HCT116 (cell line): ENCODE data around the gene PDK1. TPM values are rescaled to one million over a fixed set of nuclear protein-coding genes. Genes with fewer than 3 reads are reported as not detected.

Source experiments
- ATAC-seq: fragments of 200-7000 bp; cut with Tn5 transposase; 2 replicates; pipeline ENCODE4 v1.9.1; 2020; ENCODE audit warnings: mild to moderate bottlenecking, moderate library complexity
- BruUV-seq: library from RNA; stranded (reverse); fragments of 400-500 nt; replicated peaks from 2 replicates; lab custom pipeline; 2021; lab: Mats Ljungman, UMichigan
- CTCF ChIA-PET: fragments of 300-600 bp; sonication (Branson Sonifier 250); formaldehyde crosslinking; loops from one replicate; lab custom pipeline; 2021; ENCODE audit warnings: antibody characterized with exemption; lab: Charles Lee
- POLR2A ChIA-PET: fragments of 300-600, 350-600 bp; sonication (Branson Sonifier 250); formaldehyde crosslinking; loops from one replicate; lab custom pipeline; 2021; ENCODE audit warnings: antibody characterized with exemption; lab: Charles Lee
- RAD21 ChIA-PET, 2 experiments: fragments of 300-600 bp; sonication (Branson Sonifier 250); formaldehyde crosslinking; loops; one replicate each; lab custom pipeline; 2023; ENCODE audit warnings: low total read pairs in 2 of 2; ENCODE audit not compliant: uncharacterized antibody in 2 of 2, unreplicated experiment in 2 of 2, low non-redundant PET in 1 of 2; lab: Charles Lee
- DNase-seq: peaks from one replicate; pipeline ENCODE4 v3.0.0-alpha.2; 2010; ENCODE audit warnings: low read depth, low spot score
- H2AFZ ChIP-seq: fragments of 200-600 bp; shearing (Covaris generic), sonication (generic); 2 replicates; pipeline ENCODE4 v1.6.1; 2017; ENCODE audit warnings: low read depth, mixed run types, mixed read lengths, antibody characterized with exemption, low read length; ENCODE audit not compliant: poor library complexity, severe bottlenecking
- H3K27ac ChIP-seq: 2 replicates; pipeline ENCODE4 v1.5.1; 2012; ENCODE audit warnings: low read depth, low read length
- H3K27me3 ChIP-seq: fragments of 200-600 bp; sonication (generic); 2 replicates; pipeline ENCODE4 v1.6.1; 2016; ENCODE audit warnings: mixed run types, low read length, mixed read lengths; ENCODE audit not compliant: insufficient read depth
- H3K36me3 ChIP-seq, 2 experiments: fragments of 200-500 bp in 1 of 2; fragments of 200-600 bp in 1 of 2; sonication (Bioruptor generic) in 1 of 2; sonication (generic) in 1 of 2; 2 replicates each; pipeline versions ENCODE4 v1.5.1 to v1.6.1; 2014 to 2016; ENCODE audit warnings: low read length in 2 of 2, inconsistent platforms in 1 of 2, mixed read lengths in 1 of 2, mixed run types in 1 of 2; ENCODE audit not compliant: insufficient read depth in 2 of 2, control insufficient read depth in 1 of 2
- H3K4me1 ChIP-seq, 2 experiments: fragments of 200-600 bp in 1 of 2; sonication (generic) in 1 of 2; 2 replicates each; pipeline versions ENCODE4 v1.5.1 to v1.6.1; 2012 to 2017; ENCODE audit warnings: low read length in 2 of 2, inconsistent platforms in 1 of 2, mild to moderate bottlenecking in 1 of 2, mixed read lengths in 1 of 2, mixed run types in 1 of 2, moderate library complexity in 1 of 2; ENCODE audit not compliant: insufficient read depth in 2 of 2, control insufficient read depth in 1 of 2
- H3K4me2 ChIP-seq: fragments of 200-600 bp; sonication (generic); 2 replicates; pipeline ENCODE4 v1.6.1; 2017; ENCODE audit warnings: mixed run types, low read length, mixed read lengths
- H3K4me3 ChIP-seq, 2 experiments: fragments of 200-600 bp in 1 of 2; sonication (generic) in 1 of 2; replicated peaks in 1 of 2; 2 replicates each; pipeline ENCODE4 v1.5.1; 2011 to 2016; ENCODE audit warnings: low read length in 2 of 2, control low read depth in 1 of 2, low read depth in 1 of 2, mild to moderate bottlenecking in 1 of 2, mixed read lengths in 1 of 2, mixed run types in 1 of 2
- H3K79me2 ChIP-seq: fragments of 200-600 bp; sonication (generic); 2 replicates; pipeline ENCODE4 v1.6.1; 2017; ENCODE audit warnings: mild to moderate bottlenecking, mixed run types, low read length, moderate library complexity, mixed read lengths; ENCODE audit not compliant: insufficient read depth
- H3K9ac ChIP-seq: fragments of 200-600 bp; sonication (generic); 2 replicates; pipeline ENCODE4 v1.6.1; 2016; ENCODE audit warnings: low read length, mixed read lengths
- H3K9me2 ChIP-seq: fragments of 200-600 bp; sonication (generic), shearing (Covaris generic); 2 replicates; pipeline ENCODE4 v1.6.1; 2017; ENCODE audit warnings: mixed run types, mild to moderate bottlenecking, moderate library complexity; ENCODE audit not compliant: insufficient read depth
- H3K9me3 ChIP-seq, 2 experiments: fragments of 200-500 bp in 1 of 2; fragments of 200-600 bp in 1 of 2; sonication (Bioruptor generic) in 1 of 2; sonication (generic) in 1 of 2; 2 replicates each; pipeline ENCODE4 v1.6.1; 2014 to 2017; ENCODE audit warnings: low read length in 2 of 2, mixed read lengths in 2 of 2, inconsistent platforms in 1 of 2, low read depth in 1 of 2, mild to moderate bottlenecking in 1 of 2, mixed run types in 1 of 2, moderate library complexity in 1 of 2; ENCODE audit not compliant: control insufficient read depth in 1 of 2, insufficient read depth in 1 of 2
- H4K20me1 ChIP-seq: fragments of 200-600 bp; sonication (generic), shearing (Covaris generic); 2 replicates; pipeline ENCODE4 v1.6.1; 2017; ENCODE audit warnings: mixed run types, mild to moderate bottlenecking, moderate library complexity; ENCODE audit not compliant: insufficient read depth
- CEBPB ChIP-seq: IDR thresholded peaks from 2 replicates; pipeline ENCODE4 v1.6.1; 2012; ENCODE audit warnings: low read depth
- MAX ChIP-seq: IDR thresholded peaks from 2 replicates; pipeline ENCODE4 v1.6.1; 2012
- SIN3A ChIP-seq: IDR thresholded peaks from 2 replicates; pipeline ENCODE4 v1.6.1; 2012; ENCODE audit warnings: low read depth
- TCF7L2 ChIP-seq: IDR thresholded peaks from 2 replicates; pipeline ENCODE4 v1.7.0; 2011; ENCODE audit warnings: borderline replicate concordance, inconsistent platforms; ENCODE audit not compliant: insufficient read depth, insufficient read length; ENCODE audit errors: extremely low read depth
- YY1 ChIP-seq: IDR thresholded peaks from 2 replicates; pipeline ENCODE4 v1.6.1; 2011; ENCODE audit warnings: low read length, low read depth, moderate library complexity, mild to moderate bottlenecking; ENCODE audit not compliant: insufficient replicate concordance; ENCODE audit errors: extremely low read depth
- ZFX ChIP-seq: fragments of 450-650 bp; IDR thresholded peaks from 2 replicates; pipeline ENCODE4 v1.6.1; 2017
- intact Hi-C: fragments of 100-400 bp; cut with micrococcal nuclease; formaldehyde crosslinking; loops from 2 replicates; pipeline ENCODE4 v1.10.0; 2022
- total RNA-seq: library from RNA; stranded (reverse); gene quantifications from one replicate; pipeline ENCODE4 v1.2.1, GENCODE V29; 2021; ENCODE audit not compliant: unreplicated experiment
- TF ChIP-seq, protein P1 (sequence below), 3 experiments: fragments of 200-600 bp in 1 of 3; sonication (generic) in 1 of 3; IDR thresholded peaks in 2 of 3; conservative IDR thresholded peaks in 1 of 3; 2 replicates each; pipeline ENCODE4 v1.5.1; 2012 to 2017; ENCODE audit warnings: low read depth in 2 of 3, low read length in 2 of 3, antibody characterized with exemption in 1 of 3, borderline replicate concordance in 1 of 3, control low read depth in 1 of 3, mild to moderate bottlenecking in 1 of 3, mixed read lengths in 1 of 3, mixed run types in 1 of 3, moderate library complexity in 1 of 3; ENCODE audit not compliant: insufficient read depth in 1 of 3

The PDK1 gene
- total RNA-seq, 1 experiment from 2014 or later = 21.3 TPM

DNA sequence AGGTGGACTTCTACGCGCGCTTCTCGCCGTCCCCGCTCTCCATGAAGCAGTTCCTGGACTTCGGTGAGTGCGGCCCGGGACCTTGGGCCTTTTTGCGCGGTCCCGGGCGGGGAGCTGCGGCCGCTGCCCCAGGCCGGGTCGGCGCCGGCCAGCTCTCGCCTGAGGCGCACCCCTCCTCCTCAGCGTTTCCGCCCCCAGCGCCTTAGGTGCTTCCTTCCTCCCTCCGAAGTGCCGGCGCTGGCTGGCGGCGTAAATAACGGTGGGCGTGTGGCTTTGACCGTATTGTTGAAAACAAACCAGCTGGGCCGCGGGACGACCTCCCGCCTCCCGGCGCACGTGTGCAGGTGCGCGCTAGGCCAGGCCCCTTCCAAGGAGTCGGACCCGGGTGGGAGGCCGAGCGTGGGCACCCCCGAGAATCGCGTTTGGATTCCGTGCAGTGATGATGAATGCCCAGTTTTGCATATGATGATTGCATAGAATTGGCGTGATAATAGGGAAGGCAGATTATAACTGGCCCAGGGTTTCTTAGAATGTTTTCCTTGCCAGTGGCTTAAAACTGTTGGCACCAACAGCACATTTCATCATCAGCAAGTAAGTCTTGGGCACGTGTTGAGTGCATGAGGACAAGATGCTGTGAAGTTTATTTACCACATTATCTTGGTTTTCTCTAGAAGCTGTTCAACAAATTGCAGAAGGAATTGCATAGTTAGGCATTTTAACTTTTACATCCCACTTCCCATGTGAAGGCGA lies 569 bp downstream of the PDK1 start:
- Histone ChIP-seq H4K20me1 (peaks cover 4% of the 10 kb centered on the region; the same call in 1 of the 2 replicates), H3K4me2 (peak overlapping the region; percentile 96), H3K4me3 (peak overlapping the region; percentile 64 to 86), H3K27me3 (no peaks in the 10 kb centered on the region), H3K36me3 (0 out of 4 replicates have a peak, but pooled peaks cover 0 to 3% of the 10 kb centered on the region in 2 experiments), H3K9me2 (no peaks in the 10 kb centered on the region), H3K79me2 (peaks cover 22% of the 10 kb centered on the region), H3K9me3 (no peaks in the 10 kb centered on the region), H2AFZ (no peak overlapping the region), H3K4me1 (peaks cover 5 to 30% of the 10 kb centered on the region in 2 experiments; a peak in 3 of 4 replicates), H3K9ac (peak overlapping the region; percentile 53), H3K27ac (peak overlapping the region; percentile 91)
- BruUV-seq = no TSS peak
- POLR2A ChIA-PET = no interaction called here
- RAD21 ChIA-PET = no interaction called here
- ATAC-seq (peak; percentile 70), DNase-seq (peak; percentile 31)
- TF ChIP-seq, protein P1, sequence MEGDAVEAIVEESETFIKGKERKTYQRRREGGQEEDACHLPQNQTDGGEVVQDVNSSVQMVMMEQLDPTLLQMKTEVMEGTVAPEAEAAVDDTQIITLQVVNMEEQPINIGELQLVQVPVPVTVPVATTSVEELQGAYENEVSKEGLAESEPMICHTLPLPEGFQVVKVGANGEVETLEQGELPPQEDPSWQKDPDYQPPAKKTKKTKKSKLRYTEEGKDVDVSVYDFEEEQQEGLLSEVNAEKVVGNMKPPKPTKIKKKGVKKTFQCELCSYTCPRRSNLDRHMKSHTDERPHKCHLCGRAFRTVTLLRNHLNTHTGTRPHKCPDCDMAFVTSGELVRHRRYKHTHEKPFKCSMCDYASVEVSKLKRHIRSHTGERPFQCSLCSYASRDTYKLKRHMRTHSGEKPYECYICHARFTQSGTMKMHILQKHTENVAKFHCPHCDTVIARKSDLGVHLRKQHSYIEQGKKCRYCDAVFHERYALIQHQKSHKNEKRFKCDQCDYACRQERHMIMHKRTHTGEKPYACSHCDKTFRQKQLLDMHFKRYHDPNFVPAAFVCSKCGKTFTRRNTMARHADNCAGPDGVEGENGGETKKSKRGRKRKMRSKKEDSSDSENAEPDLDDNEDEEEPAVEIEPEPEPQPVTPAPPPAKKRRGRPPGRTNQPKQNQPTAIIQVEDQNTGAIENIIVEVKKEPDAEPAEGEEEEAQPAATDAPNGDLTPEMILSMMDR (IDR thresholded peaks at IDR 0.05 in 2 of 3, conservative IDR thresholded peaks at IDR 0.05 in 1 of 3; ENCODE audit: borderline replicate concordance in 1 of 3, insufficient read depth in 1 of 3, low read depth in 2 of 3, low read length in 2 of 3) = no peak
- TF ChIP-seq TCF7L2 (peak; percentile 16), YY1 (no peak), SIN3A (peak; percentile 55; the same call in 1 of the 2 replicates), MAX (peak; percentile 91), CEBPB (0 out of 2 replicates have a peak, but pooled peaks have one; percentile 19), ZFX (peak; percentile 85)
- intact Hi-C loops = no loop called here
- CTCF ChIA-PET = no interaction called here
